IMR-90 (cell line): ENCODE results near the gene RRM1. TPM values are rescaled to one million over a fixed set of nuclear protein-coding genes. Genes with fewer than 3 reads are reported as not detected.

Source experiments
- ATAC-seq: fragments of 200-7000 bp; cut with Tn5 transposase; 2 replicates; pipeline ENCODE4 v1.9.1; 2020; ENCODE audit warnings: low read depth, mild to moderate bottlenecking, moderate library complexity
- BruUV-seq: library from RNA; stranded (reverse); fragments of 400-500 nt; replicated peaks from 2 replicates; lab custom pipeline; 2021; lab: Mats Ljungman, UMichigan
- CTCF ChIA-PET: fragments of 300-600 bp; formaldehyde crosslinking; extraction: SDS; loops from one replicate; lab custom pipeline; 2021; ENCODE audit warnings: antibody characterized with exemption; lab: Yijun Ruan, JAX
- POLR2A ChIA-PET: fragments of 300-600 bp; sonication (Branson Sonifier 250); formaldehyde crosslinking; loops from one replicate; lab custom pipeline; 2022; ENCODE audit warnings: antibody characterized with exemption; ENCODE audit not compliant: unreplicated experiment; lab: Charles Lee
- DNase-seq: peaks from one replicate; pipeline ENCODE4 v3.0.0; 2013
- H2AFZ ChIP-seq: replicated peaks from 2 replicates; pipeline ENCODE3; 2013; ENCODE audit warnings: low read length, mild to moderate bottlenecking; ENCODE audit not compliant: poor library complexity
- H2AK5ac ChIP-seq: 2 replicates; pipeline ENCODE4 v1.6.1; 2013; ENCODE audit warnings: low read depth, low read length, inconsistent platforms
- H2AK9ac ChIP-seq: replicated peaks from 2 replicates; pipeline ENCODE3; 2013; ENCODE audit warnings: mild to moderate bottlenecking, low read depth, low read length, moderate library complexity; ENCODE audit not compliant: poor library complexity
- H2BK120ac ChIP-seq: 2 replicates; pipeline ENCODE4 v1.6.1; 2013; ENCODE audit warnings: low read depth, low read length, inconsistent platforms
- H2BK15ac ChIP-seq: 3 replicates; pipeline ENCODE4 v1.6.1; 2013; ENCODE audit warnings: low read depth, low read length, inconsistent platforms
- H2BK20ac ChIP-seq: 2 replicates; pipeline ENCODE4 v1.6.1; 2013; ENCODE audit warnings: low read depth, mild to moderate bottlenecking, inconsistent platforms, low read length, moderate library complexity
- H2BK5ac ChIP-seq: 2 replicates; pipeline ENCODE4 v1.6.1; 2013; ENCODE audit warnings: mild to moderate bottlenecking, low read depth, low read length, inconsistent platforms; ENCODE audit not compliant: poor library complexity, severe bottlenecking
- H3K14ac ChIP-seq: replicated peaks from 2 replicates; pipeline ENCODE4 v1.6.1; 2013; ENCODE audit warnings: low read depth, low read length, inconsistent platforms
- H3K18ac ChIP-seq: 2 replicates; pipeline ENCODE4 v1.6.1; 2013; ENCODE audit warnings: low read depth, low read length, control low read depth
- H3K23ac ChIP-seq: 2 replicates; pipeline ENCODE4 v1.6.1; 2013; ENCODE audit warnings: low read depth, low read length, inconsistent platforms
- H3K27ac ChIP-seq: 2 replicates; pipeline ENCODE4 v1.5.1; 2013; ENCODE audit warnings: mild to moderate bottlenecking, control low read depth, low read length; ENCODE audit not compliant: insufficient read depth
- H3K27me3 ChIP-seq: 2 replicates; pipeline ENCODE4 v1.6.1; 2013; ENCODE audit warnings: low read length; ENCODE audit not compliant: control insufficient read depth, insufficient read depth
- H3K36me3 ChIP-seq: 2 replicates; pipeline ENCODE4 v1.6.1; 2013; ENCODE audit warnings: low read length, mixed read lengths; ENCODE audit not compliant: control insufficient read depth, insufficient read depth
- H3K4ac ChIP-seq: 2 replicates; pipeline ENCODE4 v1.6.1; 2013; ENCODE audit warnings: low read depth, low read length, inconsistent platforms
- H3K4me1 ChIP-seq: 2 replicates; pipeline ENCODE4 v1.6.1; 2013; ENCODE audit warnings: low read length, mixed read lengths; ENCODE audit not compliant: control insufficient read depth, insufficient read depth
- H3K4me2 ChIP-seq: 2 replicates; pipeline ENCODE4 v1.6.1; 2013; ENCODE audit warnings: low read depth, mild to moderate bottlenecking, control low read depth, low read length, moderate library complexity
- H3K4me3 ChIP-seq: 2 replicates; pipeline ENCODE4 v1.5.1; 2013; ENCODE audit warnings: low read depth, mild to moderate bottlenecking, control low read depth, low read length, moderate library complexity; ENCODE audit not compliant: insufficient read depth
- H3K56ac ChIP-seq: 2 replicates; pipeline ENCODE4 v1.6.1; 2013; ENCODE audit warnings: low read length, inconsistent platforms; ENCODE audit not compliant: insufficient read depth; ENCODE audit errors: extremely low read depth
- H3K79me1 ChIP-seq, 2 experiments: 2 replicates each; pipeline ENCODE4 v1.6.1; 2013; ENCODE audit warnings: low read length in 2 of 2, inconsistent platforms in 1 of 2, low read depth in 1 of 2
- H3K9ac ChIP-seq: 2 replicates; pipeline ENCODE4 v1.6.1; 2013; ENCODE audit warnings: low read depth, low read length, control low read depth
- H3K9me1 ChIP-seq: 2 replicates; pipeline ENCODE4 v1.6.1; 2013; ENCODE audit warnings: low read length, inconsistent platforms; ENCODE audit not compliant: insufficient read depth
- H3K9me3 ChIP-seq: 2 replicates; pipeline ENCODE4 v1.6.1; 2013; ENCODE audit warnings: low read length; ENCODE audit not compliant: control insufficient read depth, insufficient read depth
- H4K20me1 ChIP-seq: 2 replicates; pipeline ENCODE4 v1.6.1; 2013; ENCODE audit warnings: low read length, inconsistent platforms; ENCODE audit not compliant: insufficient read depth
- H4K5ac ChIP-seq: 2 replicates; pipeline ENCODE4 v1.6.1; 2013; ENCODE audit warnings: mild to moderate bottlenecking, low read depth, low read length, control low read depth
- H4K8ac ChIP-seq, 2 experiments: 2 replicates each; pipeline ENCODE4 v1.6.1; 2013; ENCODE audit warnings: low read depth in 2 of 2, low read length in 2 of 2, control low read depth in 1 of 2, inconsistent platforms in 1 of 2
- H4K91ac ChIP-seq: 2 replicates; pipeline ENCODE4 v1.6.1; 2013; ENCODE audit warnings: low read depth, low read length, inconsistent platforms; ENCODE audit not compliant: insufficient read depth
- BHLHE40 ChIP-seq: fragments of 150-350 bp; IDR thresholded peaks from 2 replicates; pipeline ENCODE4 v1.6.1; 2016; ENCODE audit warnings: mild to moderate bottlenecking, low read depth, low read length
- CHD1 ChIP-seq: IDR thresholded peaks from 2 replicates; pipeline ENCODE4 v1.6.1; 2012; ENCODE audit warnings: low read depth, low read length, improper control_type of control experiment
- CTCF ChIP-seq: conservative IDR thresholded peaks from 2 replicates; pipeline ENCODE4 v1.5.1; 2012; ENCODE audit warnings: mild to moderate bottlenecking, low read depth, low read length, improper control_type of control experiment
- ELK1 ChIP-seq: fragments of 150-350 bp; IDR thresholded peaks from 2 replicates; pipeline ENCODE4 v1.6.1; 2016; ENCODE audit warnings: low read depth, mild to moderate bottlenecking, low read length, moderate library complexity, borderline replicate concordance
- FOS ChIP-seq: fragments of 150-350 bp; IDR thresholded peaks from 2 replicates; pipeline ENCODE4 v1.6.1; 2016; ENCODE audit warnings: low read depth, low read length
- MAFK ChIP-seq: IDR thresholded peaks from 2 replicates; pipeline ENCODE4 v1.6.1; 2012; ENCODE audit warnings: low read depth, low read length, improper control_type of control experiment
- MAZ ChIP-seq: IDR thresholded peaks from 2 replicates; pipeline ENCODE4 v1.6.1; 2012; ENCODE audit warnings: low read depth, mild to moderate bottlenecking, low read length, improper control_type of control experiment, moderate library complexity, borderline replicate concordance
- MXI1 ChIP-seq: IDR thresholded peaks from 2 replicates; pipeline ENCODE4 v1.6.1; 2012; ENCODE audit warnings: low read depth, mild to moderate bottlenecking, low read length, moderate library complexity, borderline replicate concordance
- NFE2L2 ChIP-seq: fragments of 150-350 bp; IDR thresholded peaks from 2 replicates; pipeline ENCODE4 v1.6.1; 2016; ENCODE audit warnings: low read depth, mild to moderate bottlenecking, low read length
- POLR2A ChIP-seq: IDR thresholded peaks from 2 replicates; pipeline ENCODE4 v1.6.1; 2012; ENCODE audit warnings: mild to moderate bottlenecking, low read depth, low read length
- RCOR1 ChIP-seq: IDR thresholded peaks from 2 replicates; pipeline ENCODE4 v1.6.1; 2012; ENCODE audit warnings: mild to moderate bottlenecking, low read length, improper control_type of control experiment; ENCODE audit not compliant: insufficient replicate concordance
- RFX5 ChIP-seq: IDR thresholded peaks from 2 replicates; pipeline ENCODE4 v1.8.0; 2012; ENCODE audit warnings: low read depth, mild to moderate bottlenecking, low read length, moderate library complexity
- SMC3 ChIP-seq: fragments of 150-350 bp; IDR thresholded peaks from 2 replicates; pipeline ENCODE4 v1.6.1; 2016; ENCODE audit warnings: low read depth, mild to moderate bottlenecking, antibody characterized with exemption, low read length, moderate library complexity
- USF2 ChIP-seq: fragments of 150-350 bp; IDR thresholded peaks from 2 replicates; pipeline ENCODE4 v1.6.1; 2017; ENCODE audit warnings: mild to moderate bottlenecking, antibody characterized with exemption, low read length, low read depth
- WGBS, 2 experiments: methylation state at CpG; one replicate each; pipeline versions ENCODE4 v1.1.5 to v1.1.7; 2013; ENCODE audit warnings: missing lambda C conversion rate in 2 of 2; ENCODE audit not compliant: insufficient read length in 1 of 2; ENCODE audit errors: extremely low coverage in 2 of 2; 5-methylcytosine and 5-hydroxymethylcytosine counted together
- dilution Hi-C: fragments of 300-500 bp; cut with HindIII; formaldehyde crosslinking; loops from one replicate; pipeline ENCODE4 v1.14.3; 2018; ENCODE audit warnings: low sequenced_read_pairs; ENCODE audit not compliant: unreplicated experiment
- in situ Hi-C: fragments of 300-500 bp; cut with MboI; formaldehyde crosslinking; loops from 3 replicates; pipeline ENCODE4 v1.14.3; 2019; ENCODE audit warnings: low sequenced_read_pairs, inconsistent platforms, mixed read lengths
- intact Hi-C: fragments of 100-400 bp; cut with micrococcal nuclease; formaldehyde crosslinking; loops from 2 replicates; pipeline ENCODE4 v1.10.0; 2022
- polyA plus RNA-seq, 3 experiments: library from polyadenylated mRNA; depleted of rRNA; stranded (reverse); fragments of >200 nt; gene quantifications; 2 replicates each; pipeline ENCODE4 v1.2.3, GENCODE V29; 2012; ENCODE audit warnings: low replicate concordance in 1 of 3
- total RNA-seq: library from RNA; depleted of rRNA; stranded (reverse); fragments of >200 nt; gene quantifications from 2 replicates; pipeline ENCODE4 v1.2.3, GENCODE V29; 2012

Gene RRM1
- total and polyA plus RNA-seq, 2 of the 4 experiments (the other 2 are of a cell fraction), result 55.1 to 183 TPM

GRCh38 chr11:4072668-4073285 lies 21.8 kb upstream of the RRM1 start:
- Histone ChIP-seq H4K91ac (no peak overlapping the region), H2BK20ac (no peak overlapping the region), H3K23ac (no peak overlapping the region), H2BK5ac (no peak overlapping the region), H2BK120ac (no peak overlapping the region), H2AK5ac (no peak overlapping the region), H3K4me1 (0 out of 2 replicates have a peak, but pooled peaks cover 5% of the 10 kb centered on the region), H3K9ac (no peak overlapping the region), H3K14ac (no peak overlapping the region), H3K9me3 (no peaks in the 10 kb centered on the region), H3K4me2 (no peak overlapping the region), H3K27me3 (no peaks in the 10 kb centered on the region), H3K4ac (no peak overlapping the region), H4K8ac (0 out of 4 replicates have a peak overlapping the region, but pooled peaks have one; percentile 10 to 46), H3K36me3 (no peaks in the 10 kb centered on the region; the same call in 1 of the 2 replicates), H2AFZ (no peak overlapping the region), H3K4me3 (no peak overlapping the region), H2BK15ac (no peak overlapping the region), H3K9me1 (no peaks in the 10 kb centered on the region; the same call in 1 of the 2 replicates), H3K27ac (no peak overlapping the region), H4K5ac (no peak overlapping the region), H4K20me1 (no peaks in the 10 kb centered on the region), H3K56ac (no peak overlapping the region), H2AK9ac (no peak overlapping the region), H3K79me1 (no peaks in the 10 kb centered on the region), H3K18ac (no peak overlapping the region)
- BruUV-seq, result no TSS peak
- in situ Hi-C loops (loop anchor here (5.0 kb wide), 1 partner anchor 225 kb away; no protein-coding TSS in a partner anchor), dilution Hi-C loops (no loop called here), intact Hi-C loops (loop anchor here (1.0 to 10.0 kb wide), 4 partner anchors 217 to 368 kb away; partner anchors contain the start of gene STIM1)
- WGBS, 2 experiments, result no CpG with 5 or more reads among the region's 4 CpGs
- POLR2A ChIA-PET, result interaction anchor here (0.6 to 1.9 kb wide), 2 partner anchors 217 to 232 kb away, joined by 7 to 10 read pairs; partner anchors contain the start of genes RHOG and STIM1
- peak; percentile 80 for DNase-seq
- ATAC-seq, result peak; percentile 80
- CTCF ChIA-PET, result interaction anchor here (0.7 to 8.0 kb wide), 17 partner anchors 9 to 232 kb away, joined by 3 to 186 read pairs (median 4); partner anchors contain the start of genes RHOG and STIM1
- TF ChIP-seq NFE2L2, result no peak
- TF ChIP-seq BHLHE40, result no peak
- no peak for TF ChIP-seq FOS
- TF ChIP-seq SMC3, result peak; percentile 99
- TF ChIP-seq MXI1, result no peak
- no peak for TF ChIP-seq ELK1
- no peak for TF ChIP-seq MAFK
- 0 out of 2 replicates have a peak, but pooled peaks have one; percentile 36 for TF ChIP-seq POLR2A
- no peak for TF ChIP-seq USF2
- no peak for TF ChIP-seq CHD1
- TF ChIP-seq RFX5, result no peak
- no peak for TF ChIP-seq MAZ
- TF ChIP-seq RCOR1, result no peak
- peak; percentile 95 for TF ChIP-seq CTCF
